Sigmoid colon (tissue), 7 donors: ENCODE data around the gene PTPRF. TPM values are rescaled to one million over a fixed set of nuclear protein-coding genes. Genes with fewer than 3 reads are reported as not detected.

ENCODE experiments used
- DNase-seq: peaks from one replicate; pipeline ENCODE4 v3.0.0-alpha.2; 2019
- H3K27ac ChIP-seq, 4 donors: fragments of 200-600 bp; sonication (generic); one replicate each; pipeline ENCODE4 v1.5.1; 2016 to 2019; ENCODE audit warnings: mild to moderate bottlenecking in 1 of 4
- H3K27me3 ChIP-seq, 3 donors: fragments of 200-600 bp; sonication (generic); one replicate each; pipeline ENCODE4 v1.5.1; 2019; ENCODE audit warnings: mild to moderate bottlenecking in 1 of 3
- H3K36me3 ChIP-seq, 4 donors: fragments of 200-600 bp; sonication (generic); one replicate each; pipeline ENCODE4 v1.5.1; 2016 to 2019
- H3K4me1 ChIP-seq, 4 donors: fragments of 200-600 bp; sonication (generic); one replicate each; pipeline ENCODE4 v1.5.1; 2017 to 2019
- H3K4me3 ChIP-seq, 4 donors: fragments of 200-600 bp; sonication (generic); one replicate each; pipeline ENCODE4 v1.5.1; 2017 to 2019; ENCODE audit warnings: mild to moderate bottlenecking in 2 of 4, moderate library complexity in 1 of 4
- H3K9me3 ChIP-seq, 4 donors: fragments of 200-600 bp in 3 of 4; sonication (generic) in 3 of 4; one replicate each; pipeline versions ENCODE4 v1.5.1 to v1.6.1; 2013 to 2019
- CTCF ChIP-seq, 4 experiments: fragments of 450-650 bp in 3 of 4; fragments of 200-600 bp in 1 of 4; IDR thresholded peaks; one replicate each; pipeline ENCODE4 v1.5.1; 2016 to 2019; ENCODE audit warnings: antibody characterized with exemption in 4 of 4, mild to moderate bottlenecking in 3 of 4, moderate library complexity in 2 of 4
- EP300 ChIP-seq, 4 donors: sonication (generic); formaldehyde crosslinking; IDR thresholded peaks; one replicate each; pipeline ENCODE4 v1.6.1; 2017; ENCODE audit warnings: antibody characterized with exemption in 4 of 4
- POLR2A ChIP-seq, 2 donors: fragments of 450-650 bp; IDR thresholded peaks; one replicate each; pipeline ENCODE4 v1.6.1; 2016; ENCODE audit warnings: antibody characterized with exemption in 2 of 2, mild to moderate bottlenecking in 2 of 2, moderate library complexity in 2 of 2
- POLR2AphosphoS5 ChIP-seq, 4 donors: sonication (generic); formaldehyde crosslinking; IDR thresholded peaks; one replicate each; pipeline ENCODE4 v1.6.1; 2017; ENCODE audit warnings: antibody characterized with exemption in 4 of 4
- WGBS, 2 donors: extraction: QIAGEN DNeasy Blood & Tissue Kit; methylation state at CpG; one replicate each; pipeline ENCODE4 v1.1.7; 2013; 5-methylcytosine and 5-hydroxymethylcytosine counted together
- intact Hi-C: fragments of 100-400 bp; cut with DNase I; formaldehyde crosslinking; loops from one replicate; pipeline ENCODE4 v1.15.1; 2023
- polyA plus RNA-seq, 3 donors: library from polyadenylated mRNA; stranded (reverse); fragments of 200-250 nt; gene quantifications; one replicate each; pipeline ENCODE4 v1.2.3, GENCODE V29; 2013
- total RNA-seq, 4 donors: library from RNA; depleted of rRNA; stranded (reverse); fragments of >200 nt; gene quantifications; one replicate each; pipeline ENCODE4 v1.1.0, GENCODE V29; 2016
- donor health status: healthy with polysubstance abuse.
- donor health status: Bipolar disorder and iron deficiency.
- donor health status: healthy.

Gene PTPRF
- total and polyA plus RNA-seq, 7 donors = 18.6 to 125 (median 40.0) TPM

- 29 to 64% methylated on average over 9 of the region's 9 CpGs for WGBS, 2 donors
- TF ChIP-seq EP300 (IDR thresholded peaks at IDR 0.05) (no peak), POLR2A (IDR thresholded peaks at IDR 0.05) (no peak), CTCF (IDR thresholded peaks at IDR 0.05) (no peak), POLR2AphosphoS5 (IDR thresholded peaks at IDR 0.05) (no peak)
- H3K4me1 ChIP-seq = peaks cover 0 to 74% (median 66%) of the 10 kb centered on the region in 4 donors
- DNase-seq = no peak
- H3K27ac ChIP-seq = peak overlapping the region; percentile 20 to 90 (median 40)
- no peak overlapping the region for H3K4me3 ChIP-seq
- no peaks in the 10 kb centered on the region for H3K9me3 ChIP-seq
- intact Hi-C loops = loop anchor here (10.0 kb wide), 1 partner anchor 497 kb away; the partner anchor contains the start of gene SLC6A9
- no peaks in the 10 kb centered on the region for H3K27me3 ChIP-seq
- H3K36me3 ChIP-seq = peaks cover 0 to 13% (median 0%) of the 10 kb centered on the region in 4 donors
Measured at GRCh38 chr1:43537423-43538142, 6.9 kb downstream of the PTPRF start.

- 95 to 97% methylated on average over 3 of the region's 3 CpGs for WGBS, 2 donors
- TF ChIP-seq POLR2AphosphoS5 (IDR thresholded peaks at IDR 0.05) (no peak), CTCF (IDR thresholded peaks at IDR 0.05) (no peak), POLR2A (IDR thresholded peaks at IDR 0.05) (no peak), EP300 (IDR thresholded peaks at IDR 0.05) (no peak)
- H3K27me3 ChIP-seq = no peaks in the 10 kb centered on the region
- intact Hi-C loops = loop anchor here (10.0 kb wide), 1 partner anchor 497 kb away; the partner anchor contains the start of gene SLC6A9
- peaks cover 0 to 74% (median 67%) of the 10 kb centered on the region in 4 donors for H3K4me1 ChIP-seq
- H3K4me3 ChIP-seq = no peak overlapping the region
- H3K27ac ChIP-seq = peak overlapping the region in 3 of 4 donors; percentile 30 to 90 (median 51)
- H3K36me3 ChIP-seq = peaks cover 0 to 13% (median 0%) of the 10 kb centered on the region in 4 donors
- H3K9me3 ChIP-seq = no peaks in the 10 kb centered on the region
- DNase-seq = no peak
Measured at GRCh38 chr1:43538143-43538487, 7.4 kb downstream of the PTPRF start.

DNA sequence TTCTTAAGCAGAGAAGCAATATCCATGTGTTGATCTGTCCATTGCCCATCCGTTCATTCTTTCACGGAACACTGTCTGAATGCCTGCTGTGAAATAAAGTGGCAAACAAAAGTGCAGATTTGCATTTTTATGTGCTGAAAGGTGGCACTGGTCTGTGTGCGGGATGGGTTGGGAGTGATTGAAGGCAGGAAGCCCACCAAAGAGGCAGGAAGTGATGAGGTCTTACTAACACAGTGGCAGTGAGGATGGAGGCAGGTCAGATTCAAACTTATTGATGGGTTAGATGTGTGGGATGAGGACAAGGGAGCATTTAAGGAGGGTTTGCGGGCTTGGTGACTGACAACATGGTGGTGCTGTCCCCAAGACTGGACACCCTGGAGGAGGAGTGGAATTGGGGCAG, 8.3 kb downstream of the PTPRF start:
- WGBS, 2 donors = 86 to 95% methylated on average over 4 of the region's 4 CpGs
- intact Hi-C loops = loop anchor here (10.0 kb wide), 1 partner anchor 496 kb away; the partner anchor contains the start of gene SLC6A9
- TF ChIP-seq EP300 (IDR thresholded peaks at IDR 0.05) (no peak), POLR2AphosphoS5 (IDR thresholded peaks at IDR 0.05) (no peak), CTCF (IDR thresholded peaks at IDR 0.05) (no peak), POLR2A (IDR thresholded peaks at IDR 0.05) (no peak)
- Histone ChIP-seq H3K4me3 (no peak overlapping the region), H3K36me3 (peaks cover 0 to 13% (median 0%) of the 10 kb centered on the region in 4 donors), H3K4me1 (peaks cover 0 to 73% (median 69%) of the 10 kb centered on the region in 4 donors), H3K27me3 (no peaks in the 10 kb centered on the region), H3K9me3 (no peaks in the 10 kb centered on the region), H3K27ac (peak overlapping the region in 3 of 4 donors; percentile 77 to 83 (median 80))
- no peak for DNase-seq

GRCh38 chr1:43539726-43540434, 9.2 kb downstream of the PTPRF start:
- Histone ChIP-seq H3K9me3 (no peaks in the 10 kb centered on the region), H3K4me3 (no peak overlapping the region), H3K27ac (peak overlapping the region; percentile 77 to 84 (median 82)), H3K4me1 (peaks cover 0 to 74% (median 69%) of the 10 kb centered on the region in 4 donors), H3K36me3 (peaks cover 0 to 13% (median 0%) of the 10 kb centered on the region in 4 donors), H3K27me3 (no peaks in the 10 kb centered on the region)
- DNase-seq = no peak
- TF ChIP-seq POLR2A (IDR thresholded peaks at IDR 0.05) = no peak
- TF ChIP-seq CTCF (IDR thresholded peaks at IDR 0.05) = no peak
- TF ChIP-seq POLR2AphosphoS5 (IDR thresholded peaks at IDR 0.05) = no peak
- TF ChIP-seq EP300 (IDR thresholded peaks at IDR 0.05) = no peak
- intact Hi-C loops = loop anchor here (10.0 kb wide), 1 partner anchor 495 kb away; the partner anchor contains the start of gene SLC6A9
- WGBS, 2 donors = 92% methylated on average over 7 of the region's 7 CpGs
